GM12878 (cell line): ENCODE results near the gene ASPG. TPM values are rescaled to one million over a fixed set of nuclear protein-coding genes. Genes with fewer than 3 reads are reported as not detected.
A peak's percentile ranks its signal among the peaks of the same experiment; 100 is the strongest.

Experiments used
- ATAC-seq: fragments of 200-7000 bp; cut with Tn5 transposase; 3 replicates; pipeline ENCODE4 v1.9.1; 2020; ENCODE audit warnings: mild to moderate bottlenecking, moderate library complexity
- BruUV-seq: library from RNA; stranded (reverse); fragments of 400-500 nt; replicated peaks from 2 replicates; lab custom pipeline; 2021; lab: Mats Ljungman, UMichigan
- CTCF ChIA-PET: fragments of 300-600 bp; sonication (Branson Sonifier 250); formaldehyde crosslinking; extraction: SDS; loops from one replicate; lab custom pipeline; 2021; ENCODE audit warnings: inconsistent platforms; lab: Yijun Ruan, JAX
- POLR2A ChIA-PET: fragments of 350-600 bp; formaldehyde crosslinking; extraction: SDS; loops from one replicate; lab custom pipeline; 2021; ENCODE audit warnings: inconsistent platforms; lab: Charles Lee
- RAD21 ChIA-PET: fragments of 300-600 bp; sonication (Branson Sonifier 250); formaldehyde crosslinking; loops from one replicate; lab custom pipeline; 2023; ENCODE audit warnings: antibody characterized with exemption; ENCODE audit not compliant: unreplicated experiment; lab: Charles Lee
- SMC1A ChIA-PET: fragments of 300-600 bp; sonication (Branson Sonifier 250); formaldehyde crosslinking; loops from one replicate; lab custom pipeline; 2023; ENCODE audit not compliant: unreplicated experiment, uncharacterized antibody; lab: Charles Lee
- DNase-seq: peaks from one replicate; pipeline ENCODE4 v3.0.0-alpha.2; 2011; ENCODE audit warnings: low read depth, low spot score
- FAIRE-seq: peaks from 3 replicates; lab custom pipeline; 2011; peaks lifted over from hg19 to GRCh38; lab: Jason Lieb, UNC
- H2AFZ ChIP-seq: 2 replicates; pipeline ENCODE4 v1.6.0; 2011; ENCODE audit warnings: low read depth, low read length, control low read depth; ENCODE audit not compliant: control insufficient read depth
- H3K27ac ChIP-seq: 2 replicates; pipeline ENCODE4 v1.5.1; 2011; ENCODE audit warnings: control low read depth; ENCODE audit not compliant: control insufficient read depth, insufficient read depth
- H3K27me3 ChIP-seq, 2 experiments: replicated peaks in 1 of 2; 2 replicates each; pipeline versions ENCODE4 v1.6.0 to v1.6.1; 2011; ENCODE audit warnings: low read length in 1 of 2; ENCODE audit not compliant: control insufficient read depth in 2 of 2, insufficient read depth in 2 of 2
- H3K36me3 ChIP-seq, 2 experiments: 2 replicates each; pipeline ENCODE4 v1.5.1; 2011; ENCODE audit warnings: low read length in 1 of 2; ENCODE audit not compliant: control insufficient read depth in 2 of 2, insufficient read depth in 2 of 2
- H3K4me1 ChIP-seq: 2 replicates; pipeline ENCODE4 v1.6.1; 2011; ENCODE audit warnings: mild to moderate bottlenecking, low read length, moderate library complexity, mixed read lengths; ENCODE audit not compliant: control insufficient read depth, insufficient read depth
- H3K4me2 ChIP-seq: 2 replicates; pipeline ENCODE4 v1.6.0; 2011; ENCODE audit warnings: control low read depth; ENCODE audit not compliant: control insufficient read depth, insufficient read depth
- H3K4me3 ChIP-seq: fragments of 200-600 bp; sonication (generic); 2 replicates; pipeline ENCODE4 v1.5.1; 2016
- H3K79me2 ChIP-seq: 2 replicates; pipeline ENCODE4 v1.6.0; 2011; ENCODE audit warnings: low read length; ENCODE audit not compliant: control insufficient read depth, insufficient read depth
- H3K9ac ChIP-seq: 2 replicates; pipeline ENCODE4 v1.8.0; 2011; ENCODE audit warnings: low read length, control low read depth, mixed read lengths; ENCODE audit not compliant: control insufficient read depth, insufficient read depth
- H3K9me3 ChIP-seq: replicated peaks from 3 replicates; pipeline ENCODE4 v1.5.1; 2011; ENCODE audit warnings: mild to moderate bottlenecking, low read length; ENCODE audit not compliant: control insufficient read depth, insufficient read depth
- H4K20me1 ChIP-seq: 2 replicates; pipeline ENCODE4 v1.6.0; 2011; ENCODE audit not compliant: control insufficient read depth, insufficient read depth
- LARP7 ChIP-seq: fragments of 450-650 bp; IDR thresholded peaks from 2 replicates; pipeline ENCODE4 v1.6.1; 2017; ENCODE audit warnings: mild to moderate bottlenecking
- RAD21 ChIP-seq: IDR thresholded peaks from 2 replicates; pipeline ENCODE4 v1.6.1; 2011; ENCODE audit warnings: mild to moderate bottlenecking, low read depth, low read length, moderate library complexity; ENCODE audit not compliant: insufficient read depth
- ZNF384 ChIP-seq: IDR thresholded peaks from 2 replicates; pipeline ENCODE4 v1.6.1; 2012; ENCODE audit warnings: low read depth, mild to moderate bottlenecking, low read length, improper control_type of control experiment, borderline replicate concordance
- ZNF622 ChIP-seq: fragments of 450-650 bp; IDR thresholded peaks from 2 replicates; pipeline ENCODE4 v1.6.1; 2017; ENCODE audit warnings: mild to moderate bottlenecking, inconsistent platforms
- WGBS: methylation state at CpG from one replicate; pipeline ENCODE4 v1.1.6; 2016; ENCODE audit warnings: low lambda C conversion rate; ENCODE audit not compliant: insufficient replicate concordance, insufficient coverage; ENCODE audit errors: missing lambda C conversion rate; 5-methylcytosine and 5-hydroxymethylcytosine counted together
- in situ Hi-C: fragments of 300-500 bp; cut with MboI; formaldehyde crosslinking; loops from 9 replicates; pipeline ENCODE4 v1.14.3; 2018; ENCODE audit warnings: mixed read lengths
- intact Hi-C: fragments of 100-400 bp; cut with micrococcal nuclease; formaldehyde crosslinking; loops from one replicate; pipeline ENCODE4 v1.14.2; 2022; ENCODE audit not compliant: unreplicated experiment
- polyA plus RNA-seq, 11 experiments: library from polyadenylated mRNA; depleted of rRNA in 4 of 11; unstranded in 6 of 11; stranded (reverse) in 5 of 11; fragments of >200 nt; fragmentation: Nextera tagmentation in 4 of 11; fragmentation: Illumina TruSeq in 1 of 11; extraction: Ambion mirVana in 4 of 11; extraction: Trizol in 1 of 11; gene quantifications; 1 replicate in 1 of 11; 2 replicates in 10 of 11; pipeline versions ENCODE4 v1.2.1 to v1.2.3, GENCODE V29; 2011 to 2016; ENCODE audit warnings: inconsistent platforms in 2 of 11, missing spikeins in 2 of 11, low read depth in 1 of 11
- total RNA-seq, 4 experiments: library from RNA; depleted of rRNA in 3 of 4; stranded (reverse); fragments of >200 nt in 3 of 4; fragmentation: Illumina TruSeq in 1 of 4; extraction: Trizol in 1 of 4; gene quantifications; 2 replicates each; pipeline versions ENCODE4 v1.2.1 to v1.2.3, GENCODE V29; 2013 to 2021
- TF ChIP-seq, protein P1 (sequence below): IDR thresholded peaks from 2 replicates; pipeline ENCODE4 v1.6.1; 2011; ENCODE audit warnings: borderline replicate concordance, low read depth, mild to moderate bottlenecking, moderate library complexity, mixed read lengths, low read length; ENCODE audit not compliant: insufficient read depth; ENCODE audit errors: extremely low read length
- TF ChIP-seq, protein P2 (sequence below): IDR thresholded peaks from 2 replicates; pipeline ENCODE4 v1.6.1; 2011; ENCODE audit warnings: low read depth, low read length, improper control_type of control experiment, borderline replicate concordance

ASPG gene
- total and polyA plus RNA-seq, 10 of the 15 experiments (the other 5 are each of a cell fraction or from before 2014, with no cell fraction given) = not detected

DNA sequence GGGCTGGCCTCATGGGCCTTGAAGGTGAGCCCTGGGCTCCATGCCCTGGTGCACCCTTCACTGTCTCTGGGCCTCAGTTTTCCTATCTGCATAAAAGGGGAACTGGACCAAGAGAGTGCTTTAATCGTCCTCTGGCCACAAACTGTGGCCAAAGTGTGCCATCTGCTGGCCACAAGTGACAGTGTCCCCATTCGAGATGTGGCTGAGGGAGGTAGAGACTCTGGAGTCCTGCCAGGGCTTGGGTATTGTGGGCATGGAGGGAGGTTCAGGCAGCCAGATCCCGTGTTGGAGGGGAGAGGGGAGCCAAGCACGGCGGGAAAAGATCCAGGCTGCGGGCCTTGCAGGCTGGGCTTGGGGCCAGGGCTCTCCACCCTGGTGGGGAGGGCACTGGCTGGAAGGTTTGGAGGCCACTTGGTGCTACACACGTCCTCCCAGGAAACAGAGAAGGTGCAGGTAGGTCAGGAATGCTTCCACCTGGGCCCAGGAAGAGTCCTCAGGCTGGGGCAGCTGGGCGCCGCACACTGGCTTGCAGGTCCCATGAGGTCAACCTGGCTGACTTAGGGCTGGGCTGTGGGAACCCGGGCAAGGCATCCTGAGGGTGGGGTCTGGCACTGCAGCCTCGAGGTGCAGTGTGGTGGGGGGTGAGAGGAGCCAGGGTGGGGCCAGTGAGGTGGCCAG lies 45.6 kb downstream of the ASPG start (continued):
- TF ChIP-seq, protein P1, sequence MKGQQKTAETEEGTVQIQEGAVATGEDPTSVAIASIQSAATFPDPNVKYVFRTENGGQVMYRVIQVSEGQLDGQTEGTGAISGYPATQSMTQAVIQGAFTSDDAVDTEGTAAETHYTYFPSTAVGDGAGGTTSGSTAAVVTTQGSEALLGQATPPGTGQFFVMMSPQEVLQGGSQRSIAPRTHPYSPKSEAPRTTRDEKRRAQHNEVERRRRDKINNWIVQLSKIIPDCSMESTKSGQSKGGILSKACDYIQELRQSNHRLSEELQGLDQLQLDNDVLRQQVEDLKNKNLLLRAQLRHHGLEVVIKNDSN = no peak
- no peak for TF ChIP-seq ZNF384
- peak; percentile 49 for TF ChIP-seq RAD21
- TF ChIP-seq, protein P2, sequence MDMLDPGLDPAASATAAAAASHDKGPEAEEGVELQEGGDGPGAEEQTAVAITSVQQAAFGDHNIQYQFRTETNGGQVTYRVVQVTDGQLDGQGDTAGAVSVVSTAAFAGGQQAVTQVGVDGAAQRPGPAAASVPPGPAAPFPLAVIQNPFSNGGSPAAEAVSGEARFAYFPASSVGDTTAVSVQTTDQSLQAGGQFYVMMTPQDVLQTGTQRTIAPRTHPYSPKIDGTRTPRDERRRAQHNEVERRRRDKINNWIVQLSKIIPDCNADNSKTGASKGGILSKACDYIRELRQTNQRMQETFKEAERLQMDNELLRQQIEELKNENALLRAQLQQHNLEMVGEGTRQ = no peak

DNA sequence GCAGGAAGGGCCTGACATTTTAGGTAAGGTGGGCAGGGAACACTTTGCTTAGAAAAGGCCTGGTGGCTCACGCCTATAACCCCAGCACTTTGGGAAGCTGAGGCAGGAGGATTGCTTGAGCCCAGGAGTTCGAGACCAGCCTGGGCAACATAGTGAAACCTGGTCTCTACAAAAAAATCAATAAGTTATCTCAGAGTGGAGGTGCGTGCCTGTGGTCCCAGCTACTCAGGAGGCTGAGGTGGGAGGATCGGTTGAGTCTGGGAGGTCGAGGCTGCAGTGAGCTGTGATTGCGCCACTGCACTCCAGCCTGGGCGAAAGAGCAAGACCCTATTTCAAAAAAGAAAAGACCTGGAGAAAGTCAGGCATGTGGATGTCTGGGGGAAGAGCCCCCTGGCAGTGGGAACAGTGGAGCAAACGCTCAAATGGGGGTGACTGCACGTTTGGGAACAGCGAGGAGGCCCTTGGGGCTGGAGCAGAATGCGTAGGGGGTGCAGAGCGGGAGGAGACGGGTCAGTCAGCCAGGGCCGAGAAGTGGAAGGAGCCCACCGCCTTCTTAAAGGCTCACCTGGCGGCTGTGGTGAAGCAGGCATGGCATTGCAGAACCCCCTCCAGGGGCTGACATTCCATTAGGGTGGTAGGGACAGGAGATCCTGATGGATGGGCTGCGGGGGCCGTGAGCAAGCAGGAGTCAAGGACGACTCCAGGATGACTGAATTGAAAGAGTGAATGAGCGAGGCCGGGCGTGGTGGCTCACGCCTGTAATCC lies 46.6 kb downstream of the ASPG start:
- 29% methylated on average over 23 of the region's 23 CpGs for WGBS
- H3K4me3 ChIP-seq = no peak overlapping the region
- H3K27ac ChIP-seq = no peak overlapping the region
- no peaks in the 10 kb centered on the region for H3K79me2 ChIP-seq
- H3K36me3 ChIP-seq = no peaks in the 10 kb centered on the region
- no peak for TF ChIP-seq ZNF622
- TF ChIP-seq LARP7 = no peak
- peaks cover 7 to 15% of the 10 kb centered on the region in 2 experiments; a peak in 3 of 4 replicates for H3K27me3 ChIP-seq
- BruUV-seq = no TSS peak
- DNase-seq (no peak), ATAC-seq (no peak), FAIRE-seq (no peak)
- intact Hi-C loops (loop anchor here (2.0 kb wide), 1 partner anchor 53 kb away; no protein-coding TSS in a partner anchor), in situ Hi-C loops (no loop called here)
- no peaks in the 10 kb centered on the region for H4K20me1 ChIP-seq
- POLR2A ChIA-PET = no interaction called here
- H3K9ac ChIP-seq = no peak overlapping the region
- CTCF ChIA-PET = interaction anchor here (0.7 kb wide), 1 partner anchor 327 kb away, joined by 4 read pairs; no protein-coding TSS in a partner anchor
- H2AFZ ChIP-seq = no peak overlapping the region
- RAD21 ChIA-PET = no interaction called here
- H3K9me3 ChIP-seq = no peaks in the 10 kb centered on the region; the same call in 1 of the 3 replicates
- no peaks in the 10 kb centered on the region for H3K4me1 ChIP-seq
- SMC1A ChIA-PET = interaction anchor here (1.0 kb wide), 1 partner anchor 54 kb away, joined by 3 read pairs; no protein-coding TSS in a partner anchor
- H3K4me2 ChIP-seq = no peak overlapping the region
